PC-3 (cell line): ENCODE measurements around the gene ARMC12. TPM values are rescaled to one million over a fixed set of nuclear protein-coding genes. Genes with fewer than 3 reads are reported as not detected.

Experiments
- ATAC-seq: fragments of 200-7000 bp; cut with Tn5 transposase; 2 replicates; pipeline ENCODE4 v1.9.1; 2020; ENCODE audit warnings: mild to moderate bottlenecking, moderate library complexity
- BruUV-seq: library from RNA; stranded (reverse); fragments of 400-500 nt; replicated peaks from 2 replicates; lab custom pipeline; 2021; lab: Mats Ljungman, UMichigan
- CTCF ChIA-PET: fragments of 300-600 bp; sonication (Branson Sonifier 250); formaldehyde crosslinking; loops from one replicate; lab custom pipeline; 2022; ENCODE audit warnings: antibody characterized with exemption; lab: Charles Lee
- POLR2A ChIA-PET: fragments of 300-600 bp; sonication (Branson Sonifier 250); formaldehyde crosslinking; loops from one replicate; lab custom pipeline; 2022; ENCODE audit warnings: antibody characterized with exemption; ENCODE audit not compliant: unreplicated experiment; lab: Charles Lee
- DNase-seq: peaks from one replicate; pipeline ENCODE4 v3.0.0-alpha.2; 2015
- H2AFZ ChIP-seq: fragments of 300-600 bp; sonication (generic); 2 replicates; pipeline ENCODE4 v1.6.0; 2016; ENCODE audit warnings: antibody characterized with exemption, low read length
- H3F3A ChIP-seq: fragments of 300-600 bp; sonication (generic); one replicate; pipeline ENCODE4 v1.6.0; 2017; ENCODE audit warnings: antibody characterized with exemption, low read length, control low read depth, mild to moderate bottlenecking; ENCODE audit not compliant: unreplicated experiment
- H3K27ac ChIP-seq: fragments of 300-600 bp; sonication (generic); 2 replicates; pipeline ENCODE4 v1.5.1; 2016; ENCODE audit warnings: mild to moderate bottlenecking, low read length
- H3K27me3 ChIP-seq: fragments of 300-600 bp; sonication (generic); 2 replicates; pipeline ENCODE4 v1.6.1; 2016; ENCODE audit warnings: low read length, mixed read lengths
- H3K36me3 ChIP-seq: fragments of 300-600 bp; sonication (generic); 2 replicates; pipeline ENCODE4 v1.6.1; 2016; ENCODE audit warnings: low read depth, mixed run types, low read length, mixed read lengths
- H3K4me1 ChIP-seq: fragments of 300-600 bp; sonication (generic); 2 replicates; pipeline ENCODE4 v1.5.1; 2016; ENCODE audit warnings: low read length; ENCODE audit not compliant: insufficient read depth
- H3K4me2 ChIP-seq: fragments of 300-600 bp; sonication (generic); 2 replicates; pipeline ENCODE4 v1.6.0; 2016; ENCODE audit warnings: low read length
- H3K4me3 ChIP-seq: fragments of 300-600 bp; sonication (generic); 2 replicates; pipeline ENCODE4 v1.5.1; 2016; ENCODE audit warnings: mild to moderate bottlenecking, low read length, mixed read lengths
- H3K79me2 ChIP-seq: fragments of 300-600 bp; sonication (generic); 2 replicates; pipeline ENCODE4 v1.6.1; 2017; ENCODE audit warnings: low read length, mixed read lengths
- H3K9ac ChIP-seq: fragments of 300-600 bp; sonication (generic); 2 replicates; pipeline ENCODE4 v1.6.0; 2016; ENCODE audit warnings: mild to moderate bottlenecking, low read length
- H3K9me2 ChIP-seq: fragments of 300-600 bp; sonication (generic); replicated peaks from 2 replicates; pipeline ENCODE4 v1.6.1; 2016; ENCODE audit warnings: mixed run types, low read length, mixed read lengths
- H3K9me3 ChIP-seq: fragments of 300-600 bp; sonication (generic); 2 replicates; pipeline ENCODE4 v1.6.1; 2016; ENCODE audit warnings: low read length, mixed read lengths
- H4K20me1 ChIP-seq: fragments of 300-600 bp; sonication (generic); 2 replicates; pipeline ENCODE4 v1.6.1; 2016; ENCODE audit warnings: low read length, mixed read lengths
- EZH2 ChIP-seq: fragments of 300-600 bp; sonication (generic); IDR thresholded peaks from one replicate; pipeline ENCODE4 v1.6.1; 2017; ENCODE audit warnings: antibody characterized with exemption, mild to moderate bottlenecking, low read length; ENCODE audit not compliant: unreplicated experiment
- EZH2phosphoT487 ChIP-seq: fragments of 300-600 bp; sonication (generic); IDR thresholded peaks from 2 replicates; pipeline ENCODE4 v1.6.1; 2018; ENCODE audit warnings: mild to moderate bottlenecking, antibody characterized with exemption, low read length, borderline replicate concordance
- intact Hi-C: fragments of 100-400 bp; cut with micrococcal nuclease; formaldehyde crosslinking; loops from 2 replicates; pipeline ENCODE4 v1.9.0; 2023
- total RNA-seq: library from RNA; depleted of rRNA; stranded (reverse); fragments of >200 nt; gene quantifications from 2 replicates; pipeline ENCODE4 v1.2.3, GENCODE V29; 2014
- TF ChIP-seq, protein P1 (sequence below): fragments of 300-600 bp; sonication (generic); conservative IDR thresholded peaks from 2 replicates; pipeline ENCODE4 v1.5.1; 2017; ENCODE audit warnings: antibody characterized with exemption, low read depth, mild to moderate bottlenecking, low read length

The ARMC12 gene
- total RNA-seq, 1 experiment from 2014 or later, result not detected

DNA sequence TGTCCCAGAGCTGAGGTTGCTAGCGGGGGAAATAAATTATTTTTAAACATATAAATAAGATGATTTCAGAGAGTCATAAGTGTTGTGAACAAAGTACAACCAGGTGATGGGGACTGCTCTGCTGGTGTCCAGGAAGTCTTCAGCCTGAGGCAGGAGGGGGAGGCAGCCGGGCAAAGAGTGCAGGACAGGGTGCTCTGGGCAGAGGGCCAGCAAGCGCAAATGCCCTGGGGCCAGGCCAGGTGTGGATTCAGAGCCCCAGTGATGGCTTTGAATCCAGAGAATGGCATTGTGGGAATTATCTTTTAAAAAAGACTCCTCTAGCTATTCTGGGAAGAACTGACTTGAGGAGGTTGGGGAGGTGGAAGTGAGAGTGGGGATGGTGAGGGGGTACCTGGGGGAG lies 45.6 kb downstream of the ARMC12 start:
- Histone ChIP-seq H3K9me2 (no peaks in the 10 kb centered on the region), H3K4me1 (no peaks in the 10 kb centered on the region), H2AFZ (no peak overlapping the region), H3K9ac (no peak overlapping the region), H3K4me3 (no peak overlapping the region), H3F3A (no peaks in the 10 kb centered on the region), H3K27me3 (peaks cover 12% of the 10 kb centered on the region), H3K27ac (no peak overlapping the region), H3K79me2 (no peaks in the 10 kb centered on the region), H3K36me3 (no peaks in the 10 kb centered on the region), H3K9me3 (no peaks in the 10 kb centered on the region), H4K20me1 (no peaks in the 10 kb centered on the region), H3K4me2 (no peak overlapping the region)
- ChIA-PET POLR2A (no interaction called here), CTCF (no interaction called here)
- DNase-seq, result peak; percentile 71
- TF ChIP-seq EZH2 (no peak), EZH2phosphoT487 (no peak)
- TF ChIP-seq, protein P1, sequence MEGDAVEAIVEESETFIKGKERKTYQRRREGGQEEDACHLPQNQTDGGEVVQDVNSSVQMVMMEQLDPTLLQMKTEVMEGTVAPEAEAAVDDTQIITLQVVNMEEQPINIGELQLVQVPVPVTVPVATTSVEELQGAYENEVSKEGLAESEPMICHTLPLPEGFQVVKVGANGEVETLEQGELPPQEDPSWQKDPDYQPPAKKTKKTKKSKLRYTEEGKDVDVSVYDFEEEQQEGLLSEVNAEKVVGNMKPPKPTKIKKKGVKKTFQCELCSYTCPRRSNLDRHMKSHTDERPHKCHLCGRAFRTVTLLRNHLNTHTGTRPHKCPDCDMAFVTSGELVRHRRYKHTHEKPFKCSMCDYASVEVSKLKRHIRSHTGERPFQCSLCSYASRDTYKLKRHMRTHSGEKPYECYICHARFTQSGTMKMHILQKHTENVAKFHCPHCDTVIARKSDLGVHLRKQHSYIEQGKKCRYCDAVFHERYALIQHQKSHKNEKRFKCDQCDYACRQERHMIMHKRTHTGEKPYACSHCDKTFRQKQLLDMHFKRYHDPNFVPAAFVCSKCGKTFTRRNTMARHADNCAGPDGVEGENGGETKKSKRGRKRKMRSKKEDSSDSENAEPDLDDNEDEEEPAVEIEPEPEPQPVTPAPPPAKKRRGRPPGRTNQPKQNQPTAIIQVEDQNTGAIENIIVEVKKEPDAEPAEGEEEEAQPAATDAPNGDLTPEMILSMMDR, result no peak
- intact Hi-C loops, result no loop called here
- BruUV-seq, result no TSS peak
- peak; percentile 49; the same call in 1 of the 2 replicates for ATAC-seq

DNA sequence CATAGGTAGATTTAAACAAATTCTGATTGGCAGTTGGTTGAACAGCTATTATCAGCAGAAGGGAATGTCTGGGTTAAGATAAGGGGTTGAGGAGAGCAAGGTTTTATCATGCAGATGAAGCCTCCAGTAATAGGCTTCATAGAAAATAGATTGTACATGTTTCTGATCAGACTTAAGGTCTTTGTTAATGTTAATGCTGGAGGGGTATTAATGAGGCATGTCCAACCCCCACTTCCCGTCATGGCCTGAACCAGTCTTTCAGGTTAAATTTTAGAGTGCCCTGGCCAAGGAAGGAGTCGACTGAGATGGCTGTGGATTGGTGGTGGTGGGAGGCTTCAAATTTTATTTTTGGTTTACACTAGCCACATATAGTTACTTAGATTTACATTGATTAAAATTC lies 47.4 kb downstream of the ARMC12 start:
- no peak overlapping the region for H3K4me3 ChIP-seq
- H3K4me1 ChIP-seq, result no peaks in the 10 kb centered on the region
- BruUV-seq, result no TSS peak
- H3K27me3 ChIP-seq, result peaks cover 29% of the 10 kb centered on the region
- intact Hi-C loops, result no loop called here
- no peak overlapping the region for H2AFZ ChIP-seq
- no peaks in the 10 kb centered on the region for H3K9me3 ChIP-seq
- H3K36me3 ChIP-seq, result no peaks in the 10 kb centered on the region
- no peaks in the 10 kb centered on the region for H3K9me2 ChIP-seq
- ChIA-PET CTCF (no interaction called here), POLR2A (no interaction called here)
- H3K9ac ChIP-seq, result no peak overlapping the region
- H4K20me1 ChIP-seq, result no peaks in the 10 kb centered on the region
- H3K4me2 ChIP-seq, result no peak overlapping the region
- no peaks in the 10 kb centered on the region for H3F3A ChIP-seq
- no peak for ATAC-seq
- TF ChIP-seq EZH2phosphoT487, result no peak
- TF ChIP-seq, protein P1, result no peak
- TF ChIP-seq EZH2, result no peak
- no peak for DNase-seq
- H3K27ac ChIP-seq, result no peak overlapping the region
- H3K79me2 ChIP-seq, result no peaks in the 10 kb centered on the region

DNA sequence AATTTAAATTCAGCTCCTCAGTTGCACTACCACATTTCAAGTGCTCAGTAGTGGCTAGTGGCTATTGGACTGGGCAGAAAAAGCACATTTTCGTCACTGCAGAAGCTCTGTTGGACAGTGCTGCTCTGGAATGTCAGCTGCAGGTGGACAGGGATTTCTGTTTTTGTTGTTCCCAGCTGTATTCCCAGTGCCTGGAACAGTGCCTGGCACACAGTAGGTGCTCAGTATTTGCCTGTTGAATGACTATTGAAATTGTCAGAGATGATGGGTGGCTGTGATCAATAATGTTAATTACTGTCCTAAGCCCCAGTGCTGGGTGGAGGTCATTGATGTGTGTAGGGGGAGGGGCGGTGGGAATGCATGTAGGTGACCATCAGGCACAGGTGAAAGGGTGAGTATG lies 49.4 kb downstream of the ARMC12 start:
- Histone ChIP-seq H3K4me3 (no peak overlapping the region), H4K20me1 (no peaks in the 10 kb centered on the region), H3K79me2 (no peaks in the 10 kb centered on the region), H3K9me3 (no peaks in the 10 kb centered on the region), H3K27ac (no peak overlapping the region), H3K27me3 (peaks cover 35% of the 10 kb centered on the region), H3K9me2 (no peaks in the 10 kb centered on the region), H3F3A (no peaks in the 10 kb centered on the region), H3K9ac (no peak overlapping the region), H3K4me1 (no peaks in the 10 kb centered on the region), H3K36me3 (no peaks in the 10 kb centered on the region), H3K4me2 (no peak overlapping the region), H2AFZ (no peak overlapping the region; the same call in 1 of the 2 replicates)
- TF ChIP-seq EZH2, result no peak
- TF ChIP-seq, protein P1, result no peak
- no peak for TF ChIP-seq EZH2phosphoT487
- DNase-seq (no peak), ATAC-seq (no peak)
- CTCF ChIA-PET, result no interaction called here
- no TSS peak for BruUV-seq
- POLR2A ChIA-PET, result interaction anchor here (0.8 kb wide), 1 partner anchor 13 kb away, joined by 4 read pairs; no protein-coding TSS in a partner anchor
- intact Hi-C loops, result no loop called here
